Measurements from ENCODE around the gene VTA1. TPM values are rescaled to one million over a fixed set of nuclear protein-coding genes. Genes with fewer than 3 reads are reported as not detected.

Gene VTA1
- total RNA-seq, 3 donors from 2014 or later = 31.8 to 58.8 (median 40.2) TPM

DNA sequence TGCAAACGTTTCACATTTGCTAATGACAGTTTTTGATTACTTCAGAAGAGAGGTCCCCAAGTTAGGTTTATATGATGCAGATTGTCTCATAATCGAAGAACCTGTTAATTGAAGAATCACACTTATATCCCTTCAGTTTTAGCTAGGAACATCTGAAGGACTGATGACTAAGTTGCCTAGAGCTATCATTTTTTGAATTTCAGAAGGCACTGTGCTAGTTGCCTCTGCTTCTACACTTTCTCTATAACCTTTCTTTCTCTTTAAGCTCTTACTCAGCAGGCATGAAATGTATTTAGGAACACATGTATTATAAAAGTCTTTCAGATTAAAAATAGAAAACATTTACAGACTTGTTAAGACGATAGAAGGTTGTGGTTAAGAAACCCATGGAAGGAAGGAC lies 28.7 kb upstream of the VTA1 start:
- H3K4me3 ChIP-seq = no peak overlapping the region
- intact Hi-C loops (cut with DNase I; ENCODE audit: low total_unique reads) = no loop called here
- no peak for TF ChIP-seq POLR2AphosphoS5 (IDR thresholded peaks at IDR 0.05)
- TF ChIP-seq, protein P1, sequence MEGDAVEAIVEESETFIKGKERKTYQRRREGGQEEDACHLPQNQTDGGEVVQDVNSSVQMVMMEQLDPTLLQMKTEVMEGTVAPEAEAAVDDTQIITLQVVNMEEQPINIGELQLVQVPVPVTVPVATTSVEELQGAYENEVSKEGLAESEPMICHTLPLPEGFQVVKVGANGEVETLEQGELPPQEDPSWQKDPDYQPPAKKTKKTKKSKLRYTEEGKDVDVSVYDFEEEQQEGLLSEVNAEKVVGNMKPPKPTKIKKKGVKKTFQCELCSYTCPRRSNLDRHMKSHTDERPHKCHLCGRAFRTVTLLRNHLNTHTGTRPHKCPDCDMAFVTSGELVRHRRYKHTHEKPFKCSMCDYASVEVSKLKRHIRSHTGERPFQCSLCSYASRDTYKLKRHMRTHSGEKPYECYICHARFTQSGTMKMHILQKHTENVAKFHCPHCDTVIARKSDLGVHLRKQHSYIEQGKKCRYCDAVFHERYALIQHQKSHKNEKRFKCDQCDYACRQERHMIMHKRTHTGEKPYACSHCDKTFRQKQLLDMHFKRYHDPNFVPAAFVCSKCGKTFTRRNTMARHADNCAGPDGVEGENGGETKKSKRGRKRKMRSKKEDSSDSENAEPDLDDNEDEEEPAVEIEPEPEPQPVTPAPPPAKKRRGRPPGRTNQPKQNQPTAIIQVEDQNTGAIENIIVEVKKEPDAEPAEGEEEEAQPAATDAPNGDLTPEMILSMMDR (IDR thresholded peaks at IDR 0.05) = no peak
- no peak for TF ChIP-seq POLR2A (IDR thresholded peaks at IDR 0.05)

DNA sequence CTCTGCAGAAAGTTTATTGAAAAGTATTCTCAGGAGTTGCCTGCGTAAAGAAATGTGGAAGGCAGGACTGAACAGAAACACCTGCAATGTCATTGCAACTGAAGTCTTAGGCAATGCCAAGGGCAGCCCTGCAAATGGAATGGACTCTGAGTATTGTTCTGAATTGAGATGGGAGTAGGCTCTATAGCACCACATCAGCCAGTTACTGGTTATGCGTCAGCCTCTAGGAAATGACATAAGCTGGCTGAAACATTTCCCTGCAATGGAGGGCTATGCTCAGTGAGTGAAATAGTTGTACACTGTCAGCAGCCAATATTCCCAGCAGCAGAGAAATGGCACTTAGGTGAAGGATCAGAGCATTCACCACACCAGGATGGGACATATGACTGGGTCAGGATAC lies 28.1 kb upstream of the VTA1 start:
- Histone ChIP-seq H3K27me3 (no peaks in the 10 kb centered on the region), H3K4me1 (no peaks in the 10 kb centered on the region), H3K36me3 (no peaks in the 10 kb centered on the region), H3K27ac (no peak overlapping the region), H3K4me3 (no peak overlapping the region), H3K9me3 (no peaks in the 10 kb centered on the region)
- no peak for DNase-seq (ENCODE audit: low spot score in 2 of 2)
- TF ChIP-seq POLR2A (IDR thresholded peaks at IDR 0.05) (no peak), POLR2AphosphoS5 (IDR thresholded peaks at IDR 0.05) (no peak)
- TF ChIP-seq, protein P1 (IDR thresholded peaks at IDR 0.05) = no peak
- intact Hi-C loops (cut with DNase I; ENCODE audit: low total_unique reads) = no loop called here

More for the DNA sequence above, 28.7 kb upstream of the VTA1 start:
- Histone ChIP-seq H3K27me3 (no peaks in the 10 kb centered on the region), H3K9me3 (no peaks in the 10 kb centered on the region), H3K27ac (no peak overlapping the region), H3K36me3 (no peaks in the 10 kb centered on the region), H3K4me1 (no peaks in the 10 kb centered on the region)
- DNase-seq (ENCODE audit: low spot score in 2 of 2) = no peak

DNA sequence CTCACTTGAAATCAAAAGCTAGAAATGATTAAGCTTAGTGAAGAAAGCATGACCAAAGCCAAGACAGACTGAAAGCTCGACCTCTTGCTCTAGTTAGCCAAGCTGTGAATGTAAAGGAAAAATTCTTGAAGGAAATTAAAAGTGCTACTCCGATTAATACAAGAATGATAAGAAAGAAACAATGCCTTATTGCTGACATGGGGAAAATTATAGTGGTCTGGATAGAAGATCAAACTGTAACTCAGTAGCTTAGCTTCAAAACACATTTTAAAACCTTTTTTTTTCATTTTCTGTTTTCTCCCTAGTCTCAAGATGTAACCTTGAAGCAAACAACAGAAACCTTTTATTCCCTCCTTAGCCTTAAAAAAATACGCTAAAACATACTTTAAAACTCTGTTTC lies 25.7 kb upstream of the VTA1 start:
- Histone ChIP-seq H3K27ac (no peak overlapping the region), H3K27me3 (no peaks in the 10 kb centered on the region), H3K9me3 (no peaks in the 10 kb centered on the region), H3K4me1 (no peaks in the 10 kb centered on the region), H3K4me3 (no peak overlapping the region), H3K36me3 (no peaks in the 10 kb centered on the region)
- intact Hi-C loops (cut with DNase I; ENCODE audit: low total_unique reads) = no loop called here
- TF ChIP-seq, protein P1 (IDR thresholded peaks at IDR 0.05) = no peak
- no peak for TF ChIP-seq POLR2A (IDR thresholded peaks at IDR 0.05)
- no peak for TF ChIP-seq POLR2AphosphoS5 (IDR thresholded peaks at IDR 0.05)
- no peak for DNase-seq (ENCODE audit: low spot score in 2 of 2)

DNA sequence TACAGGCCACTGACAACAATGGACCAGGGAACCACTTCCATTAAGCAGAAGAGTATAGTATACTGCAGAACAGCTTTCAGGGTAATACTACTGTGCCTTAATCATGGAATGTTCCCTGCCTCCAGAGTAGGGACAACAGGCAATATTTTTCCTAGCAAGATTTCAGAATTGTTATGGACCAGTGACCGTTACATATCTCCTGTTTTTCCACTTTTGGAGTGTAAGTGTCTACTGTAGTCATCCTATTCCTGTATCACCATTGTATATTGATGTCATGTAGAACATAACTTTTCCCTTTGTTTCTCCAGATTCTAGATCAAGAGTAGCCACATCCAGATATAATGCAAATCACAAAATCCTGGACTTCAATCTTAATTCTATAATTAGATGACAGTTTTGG lies 16.2 kb upstream of the VTA1 start:
- H3K4me3 ChIP-seq = no peak overlapping the region
- H3K36me3 ChIP-seq = no peaks in the 10 kb centered on the region
- DNase-seq (ENCODE audit: low spot score in 2 of 2) = no peak
- peaks cover 0 to 13% of the 10 kb centered on the region in 2 donors for H3K9me3 ChIP-seq
- intact Hi-C loops (cut with DNase I; ENCODE audit: low total_unique reads) = no loop called here
- no peaks in the 10 kb centered on the region for H3K4me1 ChIP-seq
- H3K27me3 ChIP-seq = no peaks in the 10 kb centered on the region
- no peak overlapping the region for H3K27ac ChIP-seq
- TF ChIP-seq POLR2AphosphoS5 (IDR thresholded peaks at IDR 0.05) (no peak), POLR2A (IDR thresholded peaks at IDR 0.05) (no peak)
- TF ChIP-seq, protein P1 (IDR thresholded peaks at IDR 0.05) = no peak

DNA sequence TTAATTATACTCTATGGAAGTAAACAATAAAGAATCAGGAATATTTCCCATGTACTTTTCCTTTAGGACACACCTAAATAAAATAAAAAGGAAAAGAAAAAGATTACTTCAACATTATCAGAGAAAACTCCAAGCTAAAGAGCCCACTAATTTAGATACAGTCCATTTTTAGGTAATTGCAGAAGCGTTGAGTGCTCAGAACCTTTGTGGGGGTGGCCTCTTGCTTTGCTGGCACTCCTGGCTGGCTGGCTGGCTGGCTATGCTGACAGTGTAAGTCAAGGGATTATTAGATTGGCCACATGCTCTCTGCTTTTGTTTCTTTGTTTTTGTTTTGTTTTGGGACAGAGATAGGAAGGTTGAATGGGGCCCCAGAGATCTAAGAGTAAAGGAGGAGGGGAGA lies 14.4 kb upstream of the VTA1 start, which contains the start of gene GJE1:
GJE1 (plus strand) TSS at position 301 of the 400 bp plus-strand sequence. CDS start 234 bp downstream, outside the sequence.
- Histone ChIP-seq H3K4me3 (no peak within 1 kb of the TSS), H3K36me3 (no peaks in the 10 kb centered on the region), H3K9me3 (peaks cover 0 to 13% of the 10 kb centered on the region in 2 donors), H3K27ac (no peak within 1 kb of the TSS), H3K27me3 (no peaks in the 10 kb centered on the region), H3K4me1 (no peaks in the 10 kb centered on the region)
- intact Hi-C loops (cut with DNase I; ENCODE audit: low total_unique reads) = no loop called here
- TF ChIP-seq POLR2A (IDR thresholded peaks at IDR 0.05) = no peak
- no peak for TF ChIP-seq POLR2AphosphoS5 (IDR thresholded peaks at IDR 0.05)
- TF ChIP-seq, protein P1 (IDR thresholded peaks at IDR 0.05) = no peak
- no peak for DNase-seq (ENCODE audit: low spot score in 2 of 2)
